Stomach (tissue), 19 donors: ENCODE measurements around the gene TUBAL3. TPM values are rescaled to one million over a fixed set of nuclear protein-coding genes. Genes with fewer than 3 reads are reported as not detected.

Experiments used
- DNase-seq, 2 donors: peaks; one replicate each; pipeline versions ENCODE4 v3.0.0 to v3.0.0-alpha.2; 2013 to 2019
- H3K27ac ChIP-seq, 5 donors: fragments of 200-600 bp in 4 of 5; sonication (generic) in 4 of 5; one replicate each; pipeline ENCODE4 v1.5.1; 2013 to 2019; ENCODE audit warnings: mild to moderate bottlenecking in 1 of 5, moderate library complexity in 1 of 5
- H3K27me3 ChIP-seq, 3 donors: fragments of 200-600 bp; sonication (generic); one replicate each; pipeline ENCODE4 v1.5.1; 2017 to 2019; ENCODE audit warnings: mixed run types in 1 of 3
- H3K36me3 ChIP-seq, 4 donors: fragments of 200-600 bp; sonication (generic); 1 replicate in 3 of 4; 2 replicates in 1 of 4; pipeline ENCODE4 v1.5.1; 2016 to 2019
- H3K4me1 ChIP-seq, 4 donors: fragments of 200-600 bp; sonication (generic); one replicate each; pipeline ENCODE4 v1.5.1; 2016 to 2019
- H3K4me3 ChIP-seq, 4 donors: fragments of 200-600 bp; sonication (generic) in 3 of 4; one replicate each; pipeline ENCODE4 v1.5.1; 2016 to 2019; ENCODE audit warnings: mild to moderate bottlenecking in 1 of 4
- H3K9me3 ChIP-seq, 4 donors: fragments of 200-600 bp; sonication (generic); one replicate each; pipeline ENCODE4 v1.5.1; 2016 to 2019
- EP300 ChIP-seq: sonication (generic); formaldehyde crosslinking; IDR thresholded peaks from one replicate; pipeline ENCODE4 v1.6.1; 2017; ENCODE audit warnings: antibody characterized with exemption
- POLR2A ChIP-seq, 4 donors: fragments of 450-650 bp; IDR thresholded peaks; one replicate each; pipeline ENCODE4 v1.6.1; 2016; ENCODE audit warnings: antibody characterized with exemption in 4 of 4, control low read depth in 2 of 4, mild to moderate bottlenecking in 1 of 4, moderate library complexity in 1 of 4
- POLR2AphosphoS5 ChIP-seq, 3 donors: sonication (generic); formaldehyde crosslinking; IDR thresholded peaks; one replicate each; pipeline ENCODE4 v1.6.1; 2016; ENCODE audit warnings: antibody characterized with exemption in 3 of 3
- WGBS, 5 donors: extraction: QIAGEN DNeasy Blood & Tissue Kit in 3 of 5; methylation state at CpG; one replicate each; pipeline versions ENCODE4 v1.1.5 to v1.1.7; 2013 to 2018; 5-methylcytosine and 5-hydroxymethylcytosine counted together
- intact Hi-C: fragments of 100-400 bp; cut with DNase I; formaldehyde crosslinking; loops from one replicate; pipeline ENCODE4 v1.15.1; 2023; ENCODE audit warnings: low total_unique reads
- long read RNA-seq, 10 donors: transcript quantifications; one replicate each; lab custom pipeline, GENCODE V29; 2026
- polyA plus RNA-seq, 3 donors: library from polyadenylated mRNA; stranded (reverse); fragments of 200-250 nt; gene quantifications; one replicate each; pipeline ENCODE4 v1.2.3, GENCODE V29; 2013
- total RNA-seq, 5 donors: library from RNA; depleted of rRNA; stranded (reverse); fragments of >200 nt; gene quantifications; one replicate each; pipeline versions ENCODE4 v1.1.0 to v1.2.3, GENCODE V29; 2014 to 2016
- TF ChIP-seq, protein P1 (sequence below), 7 experiments: fragments of 450-650 bp in 4 of 7; fragments of 200-600 bp in 3 of 7; sonication (generic) in 3 of 7; IDR thresholded peaks; one replicate each; pipeline ENCODE4 v1.5.1; 2016 to 2019; ENCODE audit warnings: antibody characterized with exemption in 7 of 7, control low read depth in 2 of 7, mild to moderate bottlenecking in 1 of 7
- donor health status: healthy with polysubstance abuse.
- donor health status: Bipolar disorder and iron deficiency.
- donor health status: healthy.

TUBAL3 gene
- 10 to 100 TPM in 1 of 5 donors, 1 to 10 TPM in 1, not detected in 3; 1.7 to 11.3 TPM for total RNA-seq
- under 1 TPM in 2 of 3 donors, not detected in 1; 0.13 to 0.19 TPM for polyA plus RNA-seq
- long read RNA-seq, donor 1 = 0 reads
- long read RNA-seq, donor 2 = 0 reads
- long read RNA-seq, donor 3 = 0 reads
- long read RNA-seq, donor 4 = 0 reads
- long read RNA-seq, donor 5 = 0 reads
- long read RNA-seq, donor 6 = 0 reads
- long read RNA-seq, donor 7 = 0 reads
- long read RNA-seq, donor 8 = 0 reads
- long read RNA-seq, donor 9 = 0 reads
- long read RNA-seq, donor 10 = 0 reads

DNA sequence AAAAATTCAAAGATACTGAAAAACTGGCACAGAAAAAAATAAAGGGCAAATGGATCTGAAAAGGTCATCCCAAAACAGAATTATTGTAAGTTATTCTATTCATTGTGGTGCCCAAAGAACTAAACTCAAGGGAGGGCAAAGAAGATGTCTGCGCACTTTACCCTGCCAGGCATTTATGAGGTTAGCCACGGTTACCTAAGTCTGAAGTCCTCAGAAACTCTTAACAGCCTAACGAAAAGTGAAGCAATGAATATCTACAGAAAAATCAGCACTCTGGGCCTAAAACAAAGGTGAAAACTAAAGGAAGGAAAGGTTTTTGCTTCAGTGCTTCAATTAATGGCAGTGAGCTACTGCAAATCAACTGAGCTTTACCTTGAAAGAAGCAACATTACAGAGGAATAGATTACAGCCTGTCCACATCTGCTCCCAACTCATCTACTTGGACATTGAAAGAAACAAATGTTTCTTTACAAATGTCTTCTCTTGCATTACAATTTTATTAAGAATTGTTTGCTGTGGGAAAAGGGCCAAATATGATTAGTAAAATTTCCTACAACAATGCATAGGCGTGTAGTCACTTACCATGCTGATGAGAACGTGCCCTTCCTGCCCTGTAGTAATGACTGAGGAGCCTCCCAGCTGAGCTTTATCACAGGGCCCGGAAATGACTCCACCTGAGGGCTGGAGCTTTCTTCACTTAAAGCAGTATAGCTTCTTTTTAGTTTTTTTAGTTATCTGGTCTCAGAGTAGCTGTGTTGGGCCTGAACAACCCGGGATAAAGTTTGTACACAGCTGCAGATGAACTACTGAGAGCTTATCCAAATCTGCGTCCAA is at the start of gene TUBAL3:
TUBAL3 (minus strand) TSS at position 621 of the 834 bp plus-strand sequence; CDS start at position 585, 36 bp downstream.
- TF ChIP-seq EP300 = no peak
- no peak for TF ChIP-seq POLR2A (IDR thresholded peaks at IDR 0.05)
- TF ChIP-seq POLR2AphosphoS5 (IDR thresholded peaks at IDR 0.05) = no peak
- H3K27me3 ChIP-seq = no peaks in the 10 kb centered on the region
- DNase-seq = no peak
- H3K4me3 ChIP-seq = no peak within 1 kb of the TSS
- H3K27ac ChIP-seq = peak within 1 kb of the TSS in 1 of 5 donors; percentile 44
- no peaks in the 10 kb centered on the region for H3K36me3 ChIP-seq
- 58 to 69% (median 61%) methylated on average over 8 of the region's 8 CpGs for WGBS, 5 donors
- intact Hi-C loops = no loop called here
- no peaks in the 10 kb centered on the region for H3K9me3 ChIP-seq
- peaks cover 0 to 9% (median 2%) of the 10 kb centered on the region in 4 donors for H3K4me1 ChIP-seq

DNA sequence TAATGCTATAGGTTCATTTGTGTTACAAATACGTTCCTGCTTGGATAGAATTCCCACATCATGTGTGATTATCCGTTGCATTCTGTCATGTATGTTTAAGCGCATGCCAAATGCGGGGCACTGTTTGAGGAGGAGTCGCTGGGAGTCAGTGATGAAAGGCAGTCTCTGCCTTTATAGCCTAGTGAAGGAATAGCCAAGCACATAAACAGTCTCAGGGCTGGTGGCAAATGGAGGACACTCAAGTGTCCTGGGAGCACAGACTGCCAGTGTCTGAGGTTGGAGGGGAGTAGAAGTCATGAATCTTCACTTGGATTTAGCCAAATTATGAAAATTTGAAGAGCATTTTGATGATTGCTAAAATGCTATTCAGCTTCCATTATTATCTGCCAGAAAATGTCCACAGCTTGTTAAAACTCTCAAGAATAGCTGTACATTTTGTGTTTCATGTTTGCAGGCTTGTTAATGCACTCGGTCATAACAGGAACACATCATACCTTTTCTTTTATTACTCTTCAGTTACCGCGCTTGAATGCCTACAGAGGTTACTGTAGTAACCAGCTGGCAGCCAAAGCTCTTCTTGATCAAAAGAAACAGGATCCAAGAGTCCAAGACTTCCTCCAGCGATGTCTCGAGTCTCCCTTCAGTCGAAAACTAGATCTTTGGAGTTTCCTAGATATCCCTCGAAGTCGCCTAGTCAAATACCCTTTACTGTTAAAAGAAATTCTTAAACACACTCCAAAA is 49.3 kb upstream of the TUBAL3 start:
- DNase-seq = no peak
- TF ChIP-seq, protein P1, sequence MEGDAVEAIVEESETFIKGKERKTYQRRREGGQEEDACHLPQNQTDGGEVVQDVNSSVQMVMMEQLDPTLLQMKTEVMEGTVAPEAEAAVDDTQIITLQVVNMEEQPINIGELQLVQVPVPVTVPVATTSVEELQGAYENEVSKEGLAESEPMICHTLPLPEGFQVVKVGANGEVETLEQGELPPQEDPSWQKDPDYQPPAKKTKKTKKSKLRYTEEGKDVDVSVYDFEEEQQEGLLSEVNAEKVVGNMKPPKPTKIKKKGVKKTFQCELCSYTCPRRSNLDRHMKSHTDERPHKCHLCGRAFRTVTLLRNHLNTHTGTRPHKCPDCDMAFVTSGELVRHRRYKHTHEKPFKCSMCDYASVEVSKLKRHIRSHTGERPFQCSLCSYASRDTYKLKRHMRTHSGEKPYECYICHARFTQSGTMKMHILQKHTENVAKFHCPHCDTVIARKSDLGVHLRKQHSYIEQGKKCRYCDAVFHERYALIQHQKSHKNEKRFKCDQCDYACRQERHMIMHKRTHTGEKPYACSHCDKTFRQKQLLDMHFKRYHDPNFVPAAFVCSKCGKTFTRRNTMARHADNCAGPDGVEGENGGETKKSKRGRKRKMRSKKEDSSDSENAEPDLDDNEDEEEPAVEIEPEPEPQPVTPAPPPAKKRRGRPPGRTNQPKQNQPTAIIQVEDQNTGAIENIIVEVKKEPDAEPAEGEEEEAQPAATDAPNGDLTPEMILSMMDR (IDR thresholded peaks at IDR 0.05) = no peak
- no peak for TF ChIP-seq POLR2AphosphoS5 (IDR thresholded peaks at IDR 0.05)
- no peak for TF ChIP-seq EP300
- TF ChIP-seq POLR2A (IDR thresholded peaks at IDR 0.05) = no peak
- Histone ChIP-seq H3K9me3 (no peaks in the 10 kb centered on the region), H3K4me3 (no peak overlapping the region), H3K27me3 (no peaks in the 10 kb centered on the region), H3K4me1 (peaks cover 0 to 30% (median 18%) of the 10 kb centered on the region in 4 donors), H3K27ac (no peak overlapping the region), H3K36me3 (peaks cover 49 to 74% (median 71%) of the 10 kb centered on the region in 4 donors)
- 86 to 90% (median 86%) methylated on average over 13 of the region's 13 CpGs for WGBS, 5 donors
- intact Hi-C loops = no loop called here

DNA sequence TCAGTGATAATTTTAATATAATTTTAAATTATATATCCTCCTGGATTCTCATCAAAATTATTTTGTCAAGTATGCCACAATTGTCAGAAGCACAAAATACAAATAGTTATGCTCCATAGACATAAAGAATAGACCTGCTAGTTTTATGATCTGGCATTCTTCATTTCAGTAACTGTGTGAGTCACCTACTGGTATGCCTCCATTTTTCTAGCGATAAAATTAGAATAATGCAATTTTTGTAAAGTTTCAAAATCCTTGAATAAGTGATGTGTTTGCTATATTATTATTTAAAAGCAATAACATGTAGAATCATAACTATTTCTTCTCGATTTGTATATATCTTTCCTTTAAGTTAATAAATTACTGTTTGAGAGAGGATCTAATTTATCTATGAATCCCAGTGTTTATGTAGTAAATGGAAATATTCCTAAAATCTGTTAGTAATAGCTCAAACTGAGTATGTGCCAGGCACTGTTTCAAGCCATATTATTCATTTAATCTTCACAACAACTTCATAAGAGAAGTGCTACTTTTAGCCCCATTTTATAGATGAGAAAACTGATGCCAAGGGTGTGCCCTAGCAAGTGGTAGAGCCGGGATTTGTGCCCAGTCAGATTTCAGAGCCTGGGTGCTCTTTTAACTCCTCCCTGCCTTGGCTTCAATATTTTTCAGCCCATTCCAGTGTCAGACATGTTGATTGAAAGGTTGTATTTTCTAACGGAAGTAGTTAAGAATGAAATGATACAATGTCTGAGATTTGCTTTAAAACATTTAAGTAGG is 46.2 kb upstream of the TUBAL3 start:
- Histone ChIP-seq H3K4me3 (peak overlapping the region in 2 of 4 donors; percentile 0 to 17), H3K4me1 (peaks cover 6 to 40% (median 22%) of the 10 kb centered on the region in 4 donors), H3K27me3 (no peaks in the 10 kb centered on the region), H3K9me3 (no peaks in the 10 kb centered on the region), H3K36me3 (peaks cover 33 to 43% (median 40%) of the 10 kb centered on the region in 4 donors), H3K27ac (peak overlapping the region in 3 of 5 donors; percentile 13 to 91 (median 81))
- TF ChIP-seq POLR2A (IDR thresholded peaks at IDR 0.05) (no peak), POLR2AphosphoS5 (IDR thresholded peaks at IDR 0.05) (no peak)
- TF ChIP-seq, protein P1 (IDR thresholded peaks at IDR 0.05) = no peak
- 58 to 71% (median 62%) methylated on average over 4 of the region's 4 CpGs for WGBS, 5 donors
- DNase-seq = no peak
- intact Hi-C loops = no loop called here

DNA sequence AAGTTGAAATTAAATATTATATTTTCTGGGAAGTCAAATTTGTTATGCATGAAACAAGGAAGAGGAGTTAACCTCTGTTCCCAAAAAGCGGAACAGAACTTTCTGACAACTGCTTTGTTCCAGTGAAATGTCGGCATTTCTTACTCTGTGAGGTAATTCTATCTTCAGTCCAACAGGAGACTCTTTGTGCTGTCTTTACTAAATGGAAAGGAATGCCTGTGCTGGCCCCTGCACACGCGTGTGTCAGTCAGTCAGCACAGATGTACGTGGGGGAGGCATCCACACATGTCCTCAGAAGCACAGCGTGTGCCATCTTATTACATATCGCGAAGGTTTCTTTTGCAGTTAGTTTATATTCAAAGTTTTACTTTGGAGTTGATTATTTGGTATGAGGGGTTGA is 45.2 kb upstream of the TUBAL3 start:
- H3K27ac ChIP-seq = peak overlapping the region; percentile 66 to 91 (median 81)
- intact Hi-C loops = no loop called here
- WGBS, 5 donors = 17 to 30% (median 21%) methylated on average over 8 of the region's 8 CpGs
- peaks cover 27 to 33% (median 30%) of the 10 kb centered on the region in 4 donors for H3K36me3 ChIP-seq
- no peaks in the 10 kb centered on the region for H3K27me3 ChIP-seq
- H3K4me1 ChIP-seq = peaks cover 8 to 50% (median 30%) of the 10 kb centered on the region in 4 donors
- H3K9me3 ChIP-seq = no peaks in the 10 kb centered on the region
- no peak for TF ChIP-seq EP300
- TF ChIP-seq, protein P1 (IDR thresholded peaks at IDR 0.05) = no peak
- no peak for TF ChIP-seq POLR2A (IDR thresholded peaks at IDR 0.05)
- peak in 2 of 3 donors; percentile 47 to 53 for TF ChIP-seq POLR2AphosphoS5 (IDR thresholded peaks at IDR 0.05)
- peak in 1 of 2 donors; percentile 82 for DNase-seq
- H3K4me3 ChIP-seq = peak overlapping the region; percentile 49 to 60 (median 53)
